ENCODE data around the gene CEP57L1. TPM values are rescaled to one million over a fixed set of nuclear protein-coding genes. Genes with fewer than 3 reads are reported as not detected.

Gene CEP57L1
- total RNA-seq, 2 donors from 2014 or later, result 10.2 to 13.1 TPM

GRCh38 chr6:109204511-109204910, 109.2 kb downstream of the CEP57L1 start:
- TF ChIP-seq, protein P1, sequence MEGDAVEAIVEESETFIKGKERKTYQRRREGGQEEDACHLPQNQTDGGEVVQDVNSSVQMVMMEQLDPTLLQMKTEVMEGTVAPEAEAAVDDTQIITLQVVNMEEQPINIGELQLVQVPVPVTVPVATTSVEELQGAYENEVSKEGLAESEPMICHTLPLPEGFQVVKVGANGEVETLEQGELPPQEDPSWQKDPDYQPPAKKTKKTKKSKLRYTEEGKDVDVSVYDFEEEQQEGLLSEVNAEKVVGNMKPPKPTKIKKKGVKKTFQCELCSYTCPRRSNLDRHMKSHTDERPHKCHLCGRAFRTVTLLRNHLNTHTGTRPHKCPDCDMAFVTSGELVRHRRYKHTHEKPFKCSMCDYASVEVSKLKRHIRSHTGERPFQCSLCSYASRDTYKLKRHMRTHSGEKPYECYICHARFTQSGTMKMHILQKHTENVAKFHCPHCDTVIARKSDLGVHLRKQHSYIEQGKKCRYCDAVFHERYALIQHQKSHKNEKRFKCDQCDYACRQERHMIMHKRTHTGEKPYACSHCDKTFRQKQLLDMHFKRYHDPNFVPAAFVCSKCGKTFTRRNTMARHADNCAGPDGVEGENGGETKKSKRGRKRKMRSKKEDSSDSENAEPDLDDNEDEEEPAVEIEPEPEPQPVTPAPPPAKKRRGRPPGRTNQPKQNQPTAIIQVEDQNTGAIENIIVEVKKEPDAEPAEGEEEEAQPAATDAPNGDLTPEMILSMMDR (IDR thresholded peaks at IDR 0.05), result no peak
- no peaks in the 10 kb centered on the region for H3K4me1 ChIP-seq
- intact Hi-C loops (cut with DNase I), result no loop called here

DNA sequence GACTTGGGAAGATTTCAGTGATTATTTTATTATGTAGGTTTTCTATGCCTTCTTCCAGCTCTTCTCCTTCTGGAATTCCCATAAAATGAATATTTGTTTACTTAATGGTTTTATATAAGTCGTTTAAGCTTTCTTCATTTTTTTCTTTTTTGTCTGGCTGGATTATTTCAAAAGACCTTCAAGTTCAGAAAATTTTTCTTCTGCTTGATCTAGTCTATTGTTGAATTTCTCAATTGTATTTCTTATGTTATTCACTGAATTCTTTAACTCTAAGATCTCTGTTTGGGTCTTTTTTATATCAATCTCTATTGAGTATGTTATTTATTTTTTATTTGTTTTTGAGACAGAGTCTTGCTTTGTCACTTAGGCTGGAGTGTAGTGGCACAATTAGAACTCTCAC, 117.4 kb downstream of the CEP57L1 start:
- TF ChIP-seq, protein P1 (IDR thresholded peaks at IDR 0.05), result no peak
- DNase-seq, result no peak
- no peak overlapping the region for H3K4me3 ChIP-seq
- H3K4me1 ChIP-seq, result no peaks in the 10 kb centered on the region
- no peaks in the 10 kb centered on the region for H3K9me3 ChIP-seq
- H3K27ac ChIP-seq, result no peak overlapping the region
- H3K27me3 ChIP-seq, result no peaks in the 10 kb centered on the region
- no peak overlapping the region for H3K9ac ChIP-seq (ENCODE audit: low read depth in 2 of 2, low read length in 2 of 2)
- no peaks in the 10 kb centered on the region for H3K36me3 ChIP-seq
- intact Hi-C loops (cut with DNase I), result no loop called here

More at GRCh38 chr6:109204511-109204910, 109.2 kb downstream of the CEP57L1 start:
- H3K9me3 ChIP-seq, result no peaks in the 10 kb centered on the region
- no peaks in the 10 kb centered on the region for H3K36me3 ChIP-seq
- no peak for DNase-seq
- H3K27ac ChIP-seq, result no peak overlapping the region
- H3K27me3 ChIP-seq, result no peaks in the 10 kb centered on the region
- no peak overlapping the region for H3K4me3 ChIP-seq
- H3K9ac ChIP-seq (ENCODE audit: low read depth in 2 of 2, low read length in 2 of 2), result no peak overlapping the region

Other genes starting within 250 kb of the CEP57L1 start
- 1 to 10 TPM; 1.9 to 2.5 TPM for gene ARMC2, start 247.1 kb upstream of the CEP57L1 start, total RNA-seq
- gene SESN1, start 661 bp upstream of the CEP57L1 start, total RNA-seq, result 10 to 100 TPM; 16.9 to 20.7 TPM

Data from colonic mucosa (tissue), 4 donors.